Activated T-cell treated with anti-CD3 and anti-CD28 coated beads, Interleukin-2, amount 50 U/mL, for 1 hour (primary cell): ENCODE measurements around the gene ALKBH3.

ENCODE experiments used
- DNase-seq: peaks from one replicate; pipeline ENCODE4 v3.0.0-alpha.2; 2020

The ALKBH3 gene

DNA sequence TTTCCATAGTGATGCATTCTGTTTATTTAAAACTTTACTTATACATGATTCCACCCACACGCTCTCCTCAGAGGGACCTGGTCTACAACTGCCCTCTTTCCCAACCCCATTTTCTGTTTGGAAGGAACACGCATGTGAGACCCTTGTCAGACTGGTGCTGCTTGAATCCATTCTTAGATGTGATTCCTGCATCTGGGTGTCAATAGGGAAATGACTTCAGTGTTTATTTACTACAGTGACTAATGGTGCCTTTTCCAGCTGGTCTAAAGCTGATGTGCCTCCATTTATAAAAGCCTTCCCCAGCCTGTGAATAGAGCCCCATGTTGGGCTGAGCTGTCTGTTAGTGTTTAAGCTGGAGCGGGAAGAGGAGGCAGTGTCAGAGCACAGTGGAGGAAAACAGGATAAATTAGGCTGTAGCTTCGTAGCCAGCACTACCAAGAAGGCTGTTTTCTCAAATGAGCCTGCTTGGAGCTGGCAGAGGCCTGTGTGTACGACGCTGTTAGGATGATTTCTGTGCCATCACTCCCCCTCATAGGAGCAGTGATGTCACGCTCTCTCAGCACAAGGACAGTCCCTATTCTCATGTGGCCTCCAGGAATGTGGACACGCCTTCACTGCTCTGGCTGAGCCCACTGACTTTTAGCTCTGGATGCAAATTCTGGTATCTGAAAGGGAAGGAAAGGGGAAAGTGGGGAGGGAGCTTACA, 42.9 kb downstream of the ALKBH3 start:
- no peak for DNase-seq

DNA sequence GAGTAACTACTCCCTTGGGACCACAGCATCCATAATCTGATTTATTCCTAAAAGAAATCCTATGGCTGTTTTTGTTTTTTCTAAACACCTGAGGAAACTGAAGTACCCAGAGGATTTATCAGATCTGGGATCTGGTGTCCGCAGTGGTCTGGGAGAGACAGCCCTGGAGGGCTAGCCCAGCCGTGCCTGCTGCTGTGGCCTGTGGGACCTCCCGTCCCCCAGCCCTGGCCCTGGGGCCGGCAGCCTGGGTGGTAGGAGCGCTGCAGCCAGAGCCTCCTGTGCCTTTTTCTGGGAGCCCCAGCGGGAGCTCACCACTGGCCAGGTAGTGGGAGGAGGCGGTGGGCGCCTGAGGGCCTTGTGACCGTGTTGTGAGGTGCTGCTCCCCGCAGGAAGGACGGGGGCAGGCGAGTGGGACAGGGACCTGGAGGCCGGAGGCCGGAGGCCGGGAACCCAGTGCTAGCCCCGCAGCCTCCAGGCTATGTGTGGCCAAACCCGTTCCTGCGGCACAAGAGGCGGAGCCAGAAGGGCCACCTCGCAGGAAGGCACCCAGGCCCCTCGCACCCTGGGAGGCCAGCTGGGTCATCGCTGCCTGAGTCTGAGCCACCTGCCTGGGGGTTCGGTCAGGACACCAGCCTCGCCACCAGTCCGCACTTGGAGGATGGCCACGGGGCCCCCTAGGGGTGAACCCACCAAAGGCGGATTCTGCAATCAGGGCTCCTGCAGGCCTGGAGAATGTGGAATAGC, 43.7 kb downstream of the ALKBH3 start:
- DNase-seq, result no peak

DNA sequence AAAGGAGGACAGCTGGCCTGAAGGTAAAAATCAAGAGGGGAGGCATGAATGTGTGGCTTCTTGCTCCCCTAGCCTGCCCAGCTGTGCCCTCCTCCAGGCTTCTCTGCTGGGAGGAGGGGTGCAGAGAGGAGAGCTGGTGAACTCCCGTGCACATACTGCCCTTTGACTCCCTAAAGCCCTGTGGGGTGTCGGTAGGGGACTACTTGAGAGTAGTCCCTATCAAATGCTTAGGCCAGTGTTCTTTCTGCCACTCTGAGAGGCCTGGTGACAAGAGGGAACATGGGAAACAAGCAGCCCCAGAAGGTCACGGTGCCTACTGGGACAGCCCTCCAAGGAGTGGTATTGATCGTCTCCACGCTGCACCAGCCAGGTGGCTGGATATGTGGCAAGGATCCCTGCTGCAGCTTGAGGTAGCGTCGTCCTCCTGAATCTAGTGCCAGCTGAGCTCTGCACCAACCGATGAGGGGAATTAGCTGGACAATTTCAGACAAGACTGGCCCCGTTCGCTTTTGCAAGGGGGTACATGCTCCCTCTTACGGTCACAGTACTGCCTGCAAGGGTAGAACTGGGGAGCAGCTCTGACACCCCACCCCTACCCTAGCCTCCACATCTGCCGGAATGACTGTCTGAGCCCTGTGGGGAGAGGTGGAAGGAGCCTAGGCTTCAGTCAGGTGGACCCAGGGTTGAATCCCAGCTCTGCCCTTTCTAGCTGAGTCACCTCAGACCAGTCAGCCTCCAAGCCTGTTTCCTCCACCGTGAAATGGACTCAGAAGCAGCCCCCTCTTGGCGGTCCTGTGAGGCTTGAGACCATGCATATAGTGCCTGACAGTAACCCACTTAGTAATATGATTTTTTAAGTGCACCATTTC, 44.7 kb downstream of the ALKBH3 start:
- DNase-seq, result no peak

DNA sequence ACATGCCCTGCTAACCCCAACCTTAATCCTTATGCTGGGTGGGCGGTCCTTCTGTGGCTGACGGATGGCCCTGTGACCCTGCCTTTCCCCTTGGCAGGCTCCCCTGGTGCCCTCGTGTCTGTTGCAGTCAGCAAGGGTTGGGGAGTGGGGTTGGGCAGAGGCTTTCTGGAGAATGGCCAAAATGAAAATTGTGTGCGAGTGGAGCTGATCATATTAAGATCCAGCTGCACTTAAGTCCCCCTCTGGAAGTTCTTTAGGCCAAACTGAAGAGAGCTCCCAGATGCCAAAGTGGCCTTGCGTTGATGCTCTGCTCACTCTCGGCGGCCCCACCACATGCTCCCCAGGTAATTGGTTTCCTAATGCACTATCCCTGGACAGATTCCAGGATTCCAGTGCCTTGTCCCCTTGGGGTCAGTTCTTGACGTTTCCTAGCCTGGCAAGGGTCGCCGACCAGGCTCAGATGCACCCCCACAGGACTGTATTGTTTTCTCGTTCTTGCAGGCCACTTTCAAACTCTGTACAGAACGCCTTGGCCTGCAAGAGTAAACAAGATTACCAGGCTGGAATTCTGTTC, 45.4 kb downstream of the ALKBH3 start:
- DNase-seq, result no peak

DNA sequence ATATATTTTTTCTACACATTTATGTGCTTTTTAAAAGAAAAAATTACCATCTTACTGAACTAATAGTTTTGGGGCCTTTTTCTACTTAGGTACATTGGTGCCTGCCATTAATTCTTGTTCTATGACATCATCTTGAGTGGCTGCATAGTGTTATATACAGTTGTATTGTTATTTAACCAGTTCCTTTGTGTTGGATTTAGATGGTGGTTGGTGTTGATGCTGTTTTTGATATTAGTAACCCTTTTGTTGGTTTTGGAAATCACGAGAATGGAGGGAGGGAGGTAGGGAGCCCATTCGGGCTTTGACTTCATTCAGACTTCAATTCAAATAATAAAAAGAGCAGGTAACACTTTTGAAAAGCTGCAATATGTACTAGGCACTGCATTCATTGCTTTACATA, 46.4 kb downstream of the ALKBH3 start:
- DNase-seq, result no peak

DNA sequence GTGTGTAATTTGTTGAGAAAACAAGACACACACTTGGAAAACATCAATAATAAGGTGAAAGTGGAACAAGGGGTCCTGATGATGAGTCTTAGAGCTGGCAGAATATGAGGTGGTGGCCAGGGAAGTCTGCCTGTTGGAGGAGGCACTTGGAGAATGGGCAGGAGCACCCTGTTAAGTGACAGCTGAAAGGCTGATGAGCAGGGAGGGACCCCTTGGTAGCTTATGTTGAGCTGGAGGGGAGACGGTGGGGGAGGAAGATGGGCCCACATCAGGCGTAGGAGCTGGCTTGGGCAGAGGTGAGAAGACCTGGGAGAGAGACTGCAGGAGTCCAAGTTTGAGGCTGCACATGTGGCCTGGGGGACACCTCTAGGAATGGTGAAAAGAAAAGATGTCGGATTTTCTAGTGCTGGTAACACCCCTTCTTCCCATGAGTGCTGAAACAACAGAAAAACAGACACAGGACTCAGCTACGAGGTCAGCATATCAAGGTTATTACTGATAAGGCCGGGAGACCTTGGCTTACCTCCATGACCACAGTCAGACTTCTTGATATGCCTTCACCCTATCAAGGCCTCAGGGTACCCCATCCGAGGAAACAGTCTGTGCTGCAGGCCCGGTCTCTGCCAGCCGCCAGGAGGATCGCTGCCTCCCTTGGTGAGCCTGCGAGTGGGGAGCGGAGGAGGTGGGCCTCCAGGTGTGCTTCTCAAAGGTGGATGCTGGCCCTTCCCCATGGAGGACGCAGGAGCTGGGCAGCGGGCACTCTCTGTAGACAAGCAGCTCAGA, 47.5 kb downstream of the ALKBH3 start:
- no peak for DNase-seq

DNA sequence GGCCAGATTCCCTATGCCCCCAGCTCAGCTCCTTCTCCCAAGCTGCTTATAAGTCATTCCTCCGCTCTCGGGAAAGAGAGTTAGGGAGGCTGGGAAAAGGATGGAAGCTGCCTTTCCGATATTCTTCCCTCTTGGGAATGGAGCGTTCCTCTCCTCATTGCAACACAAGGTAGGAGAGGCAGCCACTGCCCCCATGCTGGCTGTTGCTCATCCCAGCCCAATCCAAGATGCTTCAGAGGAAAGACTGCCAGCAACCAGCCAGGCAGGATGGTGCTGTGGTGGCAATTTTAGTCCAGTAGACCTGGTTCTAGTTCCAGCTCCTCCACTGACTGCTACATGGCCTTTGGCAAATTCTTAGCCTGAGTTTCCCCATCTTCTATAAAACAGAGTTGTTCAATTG, 48.1 kb downstream of the ALKBH3 start:
- no peak for DNase-seq

DNA sequence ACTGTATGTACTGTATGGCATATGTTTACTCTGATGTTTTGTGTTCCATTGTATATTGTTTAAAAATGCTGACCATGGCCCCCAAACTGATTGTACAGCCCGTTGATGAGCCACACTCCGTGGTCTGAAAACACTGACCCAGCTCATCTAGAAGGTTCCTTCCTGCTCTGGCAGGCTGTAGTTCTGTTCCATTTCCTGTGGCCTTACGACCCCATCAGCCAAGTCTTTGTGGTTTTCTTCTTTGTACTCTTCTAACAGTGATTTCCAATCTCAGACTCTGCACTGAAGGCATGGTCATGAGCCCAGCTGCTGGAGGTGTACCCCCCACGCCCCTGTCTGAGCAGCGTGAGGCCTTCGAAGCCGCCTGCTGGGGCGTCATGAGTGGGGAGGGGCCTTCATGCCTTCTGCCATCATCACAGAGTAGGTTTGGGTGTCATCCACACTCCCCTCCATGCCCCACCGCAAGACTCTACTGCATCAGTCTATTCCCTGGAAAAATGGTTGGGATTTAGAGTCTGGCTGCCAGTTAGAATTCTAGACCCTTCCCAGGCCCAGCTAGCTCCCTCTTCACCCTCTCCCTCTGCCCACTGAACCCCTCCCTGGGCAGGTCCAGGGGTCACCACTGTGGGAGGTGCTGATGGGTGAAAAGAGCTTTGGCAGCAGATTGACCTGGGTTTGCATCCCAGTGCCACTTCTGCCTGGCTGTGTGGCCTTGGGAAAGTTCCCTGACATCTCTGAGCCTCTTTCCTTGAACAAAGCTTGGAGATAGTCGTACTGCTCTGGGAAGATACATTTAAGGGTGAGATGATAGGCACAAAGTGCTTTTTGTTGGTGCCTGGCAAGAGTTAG, 50.5 kb downstream of the ALKBH3 start:
- no peak for DNase-seq

DNA sequence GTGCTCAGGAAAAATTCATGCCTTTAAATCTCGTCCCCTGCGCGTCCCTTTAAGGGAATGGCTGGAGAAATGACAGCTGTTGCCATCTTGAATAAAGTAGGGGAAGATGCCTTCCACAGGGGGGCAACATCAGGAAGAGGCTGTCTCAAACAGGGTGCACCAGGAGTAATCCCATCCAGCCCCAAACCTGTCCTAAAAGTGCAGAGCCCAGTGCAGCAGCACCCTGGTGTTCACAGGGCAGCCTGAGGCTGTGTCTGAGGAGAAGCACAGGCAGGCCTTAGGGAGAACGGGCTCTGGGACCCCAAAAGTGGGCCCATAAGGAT, 51.0 kb downstream of the ALKBH3 start:
- DNase-seq, result no peak

DNA sequence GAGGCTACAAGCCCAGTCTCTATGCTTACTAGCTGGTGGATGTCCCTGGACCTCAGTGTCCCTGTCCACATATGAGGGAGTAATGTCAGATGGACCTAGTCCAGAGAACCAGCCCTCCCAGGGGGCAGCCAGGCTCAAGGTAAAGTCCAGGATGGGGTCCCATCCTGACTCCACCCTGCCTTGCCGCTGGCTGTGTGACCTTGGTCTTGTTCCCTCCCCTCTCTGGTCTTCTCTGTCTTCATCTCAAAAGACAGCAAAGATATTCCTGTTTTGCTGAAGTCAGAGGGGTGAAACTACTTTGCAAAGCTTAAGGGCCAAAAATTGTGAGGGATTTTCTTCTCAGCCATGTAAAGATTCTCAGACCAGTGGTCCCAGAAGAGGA, 52.6 kb downstream of the ALKBH3 start:
- DNase-seq, result no peak

DNA sequence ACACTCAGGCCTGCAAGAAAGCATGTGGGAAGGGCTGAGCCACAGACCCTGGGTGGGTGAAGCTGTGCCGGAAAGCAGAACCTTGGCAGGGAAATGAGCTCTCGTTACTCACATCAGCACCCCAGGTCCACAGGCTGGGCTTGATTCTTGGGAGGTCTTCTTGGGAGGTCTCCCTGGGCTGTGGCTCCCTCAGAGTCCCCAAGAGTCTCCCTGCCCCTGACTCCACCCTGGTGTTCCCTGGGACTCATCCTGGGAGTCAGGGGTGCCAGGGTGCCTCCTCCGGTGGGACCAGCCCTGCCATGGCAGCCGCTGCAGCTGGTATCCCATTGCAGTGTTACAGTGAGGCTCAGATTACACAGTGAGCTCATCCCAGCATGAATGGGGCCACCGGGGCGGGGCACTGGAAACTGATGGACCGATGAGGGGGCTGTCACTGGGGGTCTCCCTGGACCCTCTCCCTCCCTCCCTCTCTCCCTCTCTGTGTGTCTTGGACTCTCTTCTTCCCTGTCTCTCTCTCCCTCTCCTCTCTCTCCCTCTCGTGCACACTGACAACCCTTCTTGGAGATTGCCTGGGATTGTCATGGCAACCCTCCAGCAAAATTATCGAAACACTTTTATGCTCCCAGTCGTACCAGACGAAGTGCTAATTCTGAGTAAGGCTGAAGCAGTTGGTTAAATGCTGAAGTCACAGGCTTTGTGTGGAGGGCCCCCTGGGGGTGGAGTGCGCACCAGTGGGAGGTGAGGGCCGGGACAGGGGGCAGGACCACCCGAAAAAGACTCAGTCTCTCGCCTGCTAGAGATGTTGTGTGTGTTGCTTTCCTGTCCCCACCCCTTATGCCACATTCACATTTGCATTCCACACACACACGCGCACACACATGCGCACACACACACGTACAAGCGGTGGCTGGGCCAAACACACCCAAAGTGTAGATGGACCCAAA, 53.2 kb downstream of the ALKBH3 start:
- DNase-seq, result no peak

DNA sequence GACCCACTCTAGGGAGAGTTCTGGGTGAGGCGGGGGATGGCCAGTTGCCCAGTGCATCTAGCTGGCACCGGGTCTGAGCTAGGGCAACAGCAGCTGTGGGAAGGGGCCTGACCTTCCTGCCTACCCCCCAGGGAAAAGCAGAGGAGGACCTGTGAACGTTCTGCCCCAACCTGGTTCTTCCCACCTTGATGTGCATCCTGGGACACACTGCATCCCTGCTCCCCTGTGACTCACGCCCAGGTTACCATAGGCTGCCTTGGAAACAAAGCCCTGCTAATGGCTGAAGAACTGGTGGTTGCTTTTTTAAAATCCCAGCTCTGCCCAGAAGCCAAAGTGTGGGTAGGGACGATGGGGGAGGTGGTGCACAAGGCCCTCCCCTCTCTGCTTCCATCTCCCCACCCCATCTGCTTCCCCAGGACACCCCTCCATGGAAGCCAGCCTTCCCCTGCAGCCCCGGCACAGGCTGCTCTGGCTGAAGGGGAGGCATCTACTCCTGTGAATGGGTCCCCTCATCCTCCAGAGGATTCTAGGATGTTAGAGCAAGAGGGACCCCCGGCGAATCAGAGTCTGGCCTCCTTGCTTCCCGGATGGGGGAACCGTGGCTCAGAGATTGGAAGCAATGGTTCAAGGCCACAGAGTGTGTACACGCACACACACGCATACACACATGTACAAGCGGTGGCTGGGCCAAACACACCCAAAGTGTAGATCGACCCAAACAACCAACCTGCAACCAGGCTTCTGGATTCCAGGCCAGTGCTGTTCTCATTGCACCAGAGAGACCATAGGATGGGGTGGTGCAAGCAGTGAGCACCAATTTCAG, 54.2 kb downstream of the ALKBH3 start:
- DNase-seq, result no peak

DNA sequence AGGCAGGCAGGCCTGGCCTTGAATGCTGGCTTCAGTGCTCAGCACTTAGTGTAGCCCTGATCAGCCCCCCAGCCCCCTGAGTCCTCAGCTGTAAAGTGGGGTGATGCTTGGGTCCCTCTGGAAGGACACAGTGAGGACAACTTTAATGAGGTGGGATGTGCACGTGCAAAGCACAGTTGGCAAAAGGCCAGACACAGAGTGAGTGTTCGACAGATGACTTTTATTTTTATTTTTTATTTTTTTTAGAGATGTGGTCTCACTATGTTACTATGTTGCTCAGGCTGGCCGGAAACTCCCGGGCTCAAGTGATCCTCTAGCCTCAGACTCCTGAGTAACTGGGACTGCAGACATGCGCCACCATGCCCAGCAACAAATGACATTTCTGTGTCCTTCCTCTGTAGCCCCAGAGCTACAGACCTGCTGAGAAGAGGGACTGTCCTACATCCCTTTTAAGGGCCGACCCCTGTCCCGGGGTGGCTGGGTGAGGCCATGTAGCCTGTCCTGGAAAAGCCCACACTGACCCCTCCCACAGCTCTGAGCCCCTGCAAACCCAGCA, 54.9 kb downstream of the ALKBH3 start:
- no peak for DNase-seq

DNA sequence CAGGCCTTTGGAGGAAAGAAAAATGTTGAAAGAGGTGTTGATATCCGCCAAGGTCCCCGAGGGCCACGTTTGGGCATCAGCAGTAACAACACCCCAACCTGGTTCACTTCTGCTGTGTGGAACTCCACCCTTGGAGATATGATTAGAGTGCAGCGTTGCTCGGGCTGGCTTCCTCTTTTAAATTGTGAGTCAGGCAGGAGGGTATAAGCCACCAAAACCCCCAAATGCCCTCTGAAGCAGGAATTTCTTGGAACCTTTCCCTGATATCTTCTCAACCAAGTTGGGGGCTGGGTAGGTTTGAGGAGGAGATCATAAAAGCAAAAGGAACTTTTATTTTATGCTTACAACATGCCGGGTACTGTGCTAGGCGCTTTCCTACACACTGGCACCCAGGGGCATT, 55.4 kb downstream of the ALKBH3 start:
- DNase-seq, result no peak

DNA sequence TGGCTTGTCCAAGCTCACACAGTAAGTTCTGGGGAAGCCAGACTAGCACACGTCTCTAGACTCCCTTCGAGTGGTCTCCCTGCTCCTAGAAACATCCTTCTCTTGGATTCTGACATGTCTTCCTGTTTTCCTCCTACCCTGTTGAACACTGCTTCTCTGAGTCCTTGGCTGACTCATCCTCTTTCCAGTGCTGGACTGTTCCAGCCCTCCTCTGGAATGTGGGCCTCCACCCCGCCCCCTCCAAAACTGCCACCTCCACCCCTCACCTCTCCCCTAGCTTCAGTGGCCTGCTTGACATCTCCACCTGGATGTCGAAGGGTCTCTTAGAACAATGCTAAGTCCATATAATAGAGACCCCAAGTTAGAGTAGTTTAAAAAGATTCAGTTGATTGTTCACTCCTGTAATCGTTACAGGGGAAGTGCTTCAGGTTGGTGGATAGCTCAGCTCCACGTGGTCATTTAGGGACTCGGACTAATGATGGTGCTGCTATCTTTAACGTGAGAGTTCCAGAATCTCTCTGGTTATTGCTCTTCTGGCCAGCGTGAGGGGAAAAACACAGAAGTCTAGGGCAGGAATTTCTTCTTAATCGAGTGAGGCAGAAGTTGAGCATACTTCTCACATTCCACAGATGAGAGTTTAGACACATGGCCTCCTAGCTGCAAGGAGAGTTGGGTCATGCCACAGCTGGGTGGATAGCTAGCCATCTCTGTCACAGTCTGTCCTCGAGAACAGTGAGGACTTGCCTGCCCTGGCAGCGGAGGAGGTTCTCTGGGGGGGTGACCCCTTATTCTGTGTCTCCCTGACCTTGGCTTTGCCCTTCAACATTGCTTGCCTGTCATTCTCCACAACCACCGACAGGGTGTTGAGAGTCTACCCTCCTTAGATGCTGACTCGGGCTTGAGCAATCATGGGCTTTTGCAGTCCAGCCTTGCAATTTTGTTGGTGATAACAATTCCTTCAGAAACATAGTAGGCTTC, 57.1 kb downstream of the ALKBH3 start:
- no peak for DNase-seq

DNA sequence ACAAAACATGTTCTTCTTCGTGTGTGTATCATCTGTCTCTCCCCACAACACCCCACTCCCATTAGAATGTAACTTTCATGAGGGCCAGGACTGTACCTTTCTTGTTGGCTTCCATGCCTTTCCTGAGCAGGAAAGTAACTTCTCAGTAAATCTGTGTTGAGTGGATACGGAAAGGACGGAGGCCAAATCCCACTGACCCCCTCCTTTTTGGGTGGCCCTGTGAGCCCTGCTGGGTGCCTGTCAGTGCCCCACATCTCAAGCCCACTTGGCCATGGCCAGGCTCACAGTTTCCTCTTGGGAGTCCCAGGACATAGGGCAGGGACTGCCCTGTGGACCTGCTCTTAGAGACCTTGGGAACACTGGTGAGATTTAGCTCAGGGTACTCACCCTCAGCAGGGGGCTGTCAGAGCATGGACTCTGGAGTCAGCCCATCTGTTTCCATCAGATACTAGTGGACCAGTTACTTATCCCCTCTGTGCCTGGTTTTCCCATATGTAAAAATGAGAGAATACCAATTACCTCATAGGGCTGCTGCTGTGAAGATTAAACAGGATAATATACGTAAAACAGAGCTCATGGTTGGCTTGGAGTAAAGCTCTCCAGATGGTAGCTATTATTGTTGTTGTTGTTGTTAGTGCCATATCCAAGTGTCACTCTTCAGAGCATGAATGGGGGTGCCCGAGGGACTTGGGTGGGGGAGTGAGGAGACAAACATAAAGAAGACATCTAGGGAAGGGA, 60.8 kb downstream of the ALKBH3 start:
- DNase-seq, result no peak

DNA sequence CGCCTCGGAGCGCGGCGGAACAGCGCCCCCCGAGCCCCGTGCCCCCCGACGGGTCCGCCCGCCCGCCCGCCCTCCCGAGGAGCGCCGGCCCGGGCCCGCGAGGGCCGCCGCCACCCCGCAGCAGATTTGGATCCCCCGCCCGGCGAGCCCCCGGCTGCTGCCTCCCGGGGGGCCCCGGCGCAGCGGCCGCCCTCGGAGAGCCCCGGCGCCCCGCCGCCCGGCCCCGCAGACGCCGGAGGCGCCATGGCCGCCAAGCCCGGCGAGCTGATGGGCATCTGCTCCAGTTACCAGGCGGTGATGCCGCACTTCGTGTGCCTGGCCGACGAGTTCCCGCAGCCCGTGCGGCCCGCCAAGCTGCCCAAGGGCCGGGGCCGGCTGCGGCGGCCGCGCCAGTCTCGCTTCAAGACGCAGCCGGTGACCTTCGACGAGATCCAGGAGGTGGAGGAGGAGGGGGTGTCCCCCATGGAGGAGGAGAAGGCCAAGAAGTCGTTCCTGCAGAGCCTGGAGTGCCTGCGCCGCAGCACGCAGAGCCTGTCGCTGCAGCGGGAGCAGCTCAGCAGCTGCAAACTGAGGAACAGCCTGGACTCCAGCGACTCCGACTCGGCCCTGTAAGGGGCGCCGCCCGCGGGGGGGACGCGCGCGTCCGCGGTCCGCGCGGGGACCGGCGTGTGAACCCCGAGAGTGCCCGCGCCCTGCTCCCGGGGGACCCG, 62.2 kb downstream of the ALKBH3 start:
- peak; percentile 25 for DNase-seq
